Sigmoid colon (tissue), 4 donors: ENCODE measurements around the gene DBN1.

Experiments used
- EP300 ChIP-seq, 4 donors: sonication (generic); formaldehyde crosslinking; IDR thresholded peaks; one replicate each; pipeline ENCODE4 v1.6.1; 2017; ENCODE audit warnings: antibody characterized with exemption in 4 of 4
- POLR2A ChIP-seq, 2 donors: fragments of 450-650 bp; IDR thresholded peaks; one replicate each; pipeline ENCODE4 v1.6.1; 2016; ENCODE audit warnings: antibody characterized with exemption in 2 of 2, mild to moderate bottlenecking in 2 of 2, moderate library complexity in 2 of 2
- POLR2AphosphoS5 ChIP-seq, 4 donors: sonication (generic); formaldehyde crosslinking; IDR thresholded peaks; one replicate each; pipeline ENCODE4 v1.6.1; 2017; ENCODE audit warnings: antibody characterized with exemption in 4 of 4
- TF ChIP-seq, protein P1 (sequence below), 4 experiments: fragments of 450-650 bp in 3 of 4; fragments of 200-600 bp in 1 of 4; IDR thresholded peaks; one replicate each; pipeline ENCODE4 v1.5.1; 2016 to 2019; ENCODE audit warnings: antibody characterized with exemption in 4 of 4, mild to moderate bottlenecking in 3 of 4, moderate library complexity in 2 of 4

DNA sequence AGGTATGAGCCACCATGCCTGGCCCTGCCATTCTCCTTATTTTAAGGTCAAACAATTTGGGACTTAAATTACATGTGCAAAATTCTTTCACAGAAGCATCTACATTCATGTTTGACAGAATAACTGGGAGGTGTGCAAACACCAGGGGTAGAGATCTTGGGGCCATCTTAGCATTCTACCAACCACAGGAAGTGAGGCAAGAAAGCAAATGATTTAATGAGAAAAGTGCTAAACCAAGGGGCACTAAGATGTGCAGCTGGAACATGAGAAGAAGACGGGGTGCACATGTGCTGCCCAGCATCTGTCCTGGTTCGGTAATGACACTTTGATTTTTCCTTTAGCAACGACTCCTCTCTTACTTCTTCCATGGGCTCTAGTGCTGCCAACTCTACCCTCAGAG lies 62.9 kb downstream of the DBN1 start:
- TF ChIP-seq POLR2A (IDR thresholded peaks at IDR 0.05) (no peak), POLR2AphosphoS5 (IDR thresholded peaks at IDR 0.05) (no peak), EP300 (IDR thresholded peaks at IDR 0.05) (no peak)
- TF ChIP-seq, protein P1, sequence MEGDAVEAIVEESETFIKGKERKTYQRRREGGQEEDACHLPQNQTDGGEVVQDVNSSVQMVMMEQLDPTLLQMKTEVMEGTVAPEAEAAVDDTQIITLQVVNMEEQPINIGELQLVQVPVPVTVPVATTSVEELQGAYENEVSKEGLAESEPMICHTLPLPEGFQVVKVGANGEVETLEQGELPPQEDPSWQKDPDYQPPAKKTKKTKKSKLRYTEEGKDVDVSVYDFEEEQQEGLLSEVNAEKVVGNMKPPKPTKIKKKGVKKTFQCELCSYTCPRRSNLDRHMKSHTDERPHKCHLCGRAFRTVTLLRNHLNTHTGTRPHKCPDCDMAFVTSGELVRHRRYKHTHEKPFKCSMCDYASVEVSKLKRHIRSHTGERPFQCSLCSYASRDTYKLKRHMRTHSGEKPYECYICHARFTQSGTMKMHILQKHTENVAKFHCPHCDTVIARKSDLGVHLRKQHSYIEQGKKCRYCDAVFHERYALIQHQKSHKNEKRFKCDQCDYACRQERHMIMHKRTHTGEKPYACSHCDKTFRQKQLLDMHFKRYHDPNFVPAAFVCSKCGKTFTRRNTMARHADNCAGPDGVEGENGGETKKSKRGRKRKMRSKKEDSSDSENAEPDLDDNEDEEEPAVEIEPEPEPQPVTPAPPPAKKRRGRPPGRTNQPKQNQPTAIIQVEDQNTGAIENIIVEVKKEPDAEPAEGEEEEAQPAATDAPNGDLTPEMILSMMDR (IDR thresholded peaks at IDR 0.05): no peak
